Measurements from ENCODE around the gene CD226.
A peak's percentile ranks its signal among the peaks of the same experiment; 100 is the strongest.
"Not testable (repeated sequence)": the region's sequence is repeated elsewhere in the genome, so short reads cannot be mapped to it uniquely, and the experiment has no call there.

The CD226 gene

GRCh38 chr18:69908838-69909237 is 38.8 kb downstream of the CD226 start:
- no peak for TF ChIP-seq CTCF (IDR thresholded peaks at IDR 0.05; ENCODE audit: insufficient read depth, low read depth, low read length, missing control alignments)
- no peak for DNase-seq (ENCODE audit: low read depth)
- H3K4me3 ChIP-seq (ENCODE audit: low read depth, low read length): no peak overlapping the region

GRCh38 chr18:69906765-69907164 is 40.9 kb downstream of the CD226 start:
- no peak overlapping the region for H3K4me3 ChIP-seq (ENCODE audit: low read depth, low read length)
- TF ChIP-seq CTCF (IDR thresholded peaks at IDR 0.05; ENCODE audit: insufficient read depth, low read depth, low read length, missing control alignments): no peak
- no peak for DNase-seq (ENCODE audit: low read depth)

GRCh38 chr18:69900941-69901340 is 46.7 kb downstream of the CD226 start:
- H3K4me3 ChIP-seq (ENCODE audit: low read depth, low read length): no peak overlapping the region
- DNase-seq (ENCODE audit: low read depth): no peak
- no peak for TF ChIP-seq CTCF (IDR thresholded peaks at IDR 0.05; ENCODE audit: insufficient read depth, low read depth, low read length, missing control alignments)

DNA sequence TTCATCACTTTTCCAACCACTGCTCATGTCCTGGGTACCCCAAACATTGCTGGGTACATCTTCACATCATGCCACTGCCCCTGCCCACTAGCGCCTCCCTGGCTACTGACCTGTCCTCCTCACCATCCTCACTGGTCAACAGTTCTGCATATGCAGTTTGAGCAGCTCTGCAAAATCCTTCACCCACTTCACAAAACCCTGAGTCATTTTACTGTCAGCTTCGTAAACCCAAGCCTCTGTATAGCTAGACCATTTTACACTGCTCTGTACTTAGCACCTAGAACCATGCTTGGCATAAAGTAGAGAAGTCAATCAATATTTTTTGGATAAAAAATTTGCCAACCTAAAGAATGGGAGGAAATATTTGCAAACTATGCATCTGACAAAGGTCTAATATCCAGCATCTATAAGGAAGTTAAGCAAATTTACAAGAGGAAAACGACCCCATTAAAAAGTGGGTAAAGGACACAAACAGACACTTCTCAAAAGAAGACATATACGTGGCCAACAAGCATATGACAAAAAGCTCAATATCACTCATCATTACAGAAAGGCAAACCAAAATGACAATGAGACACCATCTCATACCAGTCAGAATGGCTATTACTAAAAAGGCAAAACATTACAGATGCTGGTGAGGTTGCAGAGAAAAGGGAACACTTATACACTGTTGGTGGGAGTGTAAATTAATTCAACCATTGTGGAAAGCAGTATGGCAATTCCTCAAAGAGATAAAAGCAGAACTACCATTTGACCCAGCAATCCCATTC is 48.3 kb downstream of the CD226 start:
- DNase-seq (ENCODE audit: low read depth); H3K4me3 ChIP-seq (ENCODE audit: low read depth, low read length): not testable (repeated sequence)

GRCh38 chr18:69898241-69898861 is 49.3 kb downstream of the CD226 start:
- H3K4me3 ChIP-seq (ENCODE audit: low read depth, low read length): no peak overlapping the region
- DNase-seq (ENCODE audit: low read depth): peak; percentile 59
- no peak for TF ChIP-seq CTCF (IDR thresholded peaks at IDR 0.05; ENCODE audit: insufficient read depth, low read depth, low read length, missing control alignments)

DNA sequence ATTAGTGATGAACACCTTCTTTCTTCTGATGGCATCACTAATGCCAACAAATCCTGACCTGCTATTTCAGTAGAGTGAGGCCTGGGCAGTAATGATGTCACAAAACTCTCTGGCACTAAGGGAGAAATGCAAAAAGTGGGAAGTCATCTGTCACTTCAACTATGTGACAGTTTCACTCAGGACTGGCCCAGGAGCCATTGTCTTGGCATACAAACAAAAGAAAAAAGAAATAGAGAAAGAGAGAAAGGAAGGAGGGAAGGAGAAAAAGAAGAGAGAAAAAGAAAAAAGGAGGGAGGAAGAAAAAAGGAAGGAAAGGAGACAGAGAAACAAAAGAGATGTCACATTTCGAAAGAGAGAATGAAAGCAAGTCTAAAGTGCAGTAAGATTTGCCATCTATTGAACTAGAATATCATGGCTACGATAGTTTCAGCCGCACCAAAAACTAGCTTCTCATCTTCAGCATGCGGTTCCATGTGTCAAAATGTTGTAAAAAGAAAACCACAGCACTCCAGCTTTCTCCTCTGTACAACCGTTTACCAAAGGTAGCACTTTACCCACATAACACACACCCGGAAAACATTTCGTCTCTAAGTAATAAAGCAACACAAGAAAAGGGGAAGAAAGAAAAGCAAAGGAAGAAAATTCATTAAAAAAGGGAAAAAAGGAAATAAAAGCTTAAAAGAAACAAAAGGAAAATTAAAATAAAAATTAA is 50.1 kb downstream of the CD226 start:
- DNase-seq (ENCODE audit: low read depth): peak; percentile 9
- no peak overlapping the region for H3K4me3 ChIP-seq (ENCODE audit: low read depth, low read length)
- TF ChIP-seq CTCF (IDR thresholded peaks at IDR 0.05; ENCODE audit: insufficient read depth, low read depth, low read length, missing control alignments): no peak
